Measurements from ENCODE around the gene ABHD15.
A peak's percentile ranks its signal among the peaks of the same experiment; 100 is the strongest.

ABHD15 gene

DNA sequence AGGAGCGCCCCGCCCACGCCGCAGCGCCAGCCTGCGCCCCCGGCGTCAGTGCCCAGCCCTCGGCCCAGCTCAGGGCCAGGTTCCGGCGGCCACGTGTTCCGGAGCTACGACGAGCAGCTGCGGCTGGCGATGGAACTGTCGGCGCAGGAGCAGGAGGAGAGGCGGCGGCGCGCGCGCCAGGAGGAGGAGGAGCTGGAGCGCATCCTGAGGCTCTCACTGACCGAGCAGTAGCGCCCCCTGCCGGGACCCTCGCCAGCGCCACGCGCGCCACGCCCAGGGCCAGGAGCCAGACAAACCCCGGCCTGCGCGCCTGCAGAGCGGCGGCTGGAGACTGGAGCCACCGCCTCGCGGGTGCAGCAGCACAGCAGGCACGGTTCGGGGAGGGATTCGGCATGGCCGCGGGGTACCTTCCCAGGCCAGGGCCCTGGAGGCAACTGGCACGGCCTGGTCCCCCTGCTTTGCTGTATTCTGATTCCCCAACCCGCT lies 46.6 kb upstream of the ABHD15 start:
- no peak overlapping the region for H3K27ac ChIP-seq
- CTCF ChIA-PET = interaction anchor here (0.5 to 0.7 kb wide), 3 partner anchors 12 to 318 kb away, joined by 3 read pairs; no protein-coding TSS in a partner anchor
- TF ChIP-seq, protein P1, sequence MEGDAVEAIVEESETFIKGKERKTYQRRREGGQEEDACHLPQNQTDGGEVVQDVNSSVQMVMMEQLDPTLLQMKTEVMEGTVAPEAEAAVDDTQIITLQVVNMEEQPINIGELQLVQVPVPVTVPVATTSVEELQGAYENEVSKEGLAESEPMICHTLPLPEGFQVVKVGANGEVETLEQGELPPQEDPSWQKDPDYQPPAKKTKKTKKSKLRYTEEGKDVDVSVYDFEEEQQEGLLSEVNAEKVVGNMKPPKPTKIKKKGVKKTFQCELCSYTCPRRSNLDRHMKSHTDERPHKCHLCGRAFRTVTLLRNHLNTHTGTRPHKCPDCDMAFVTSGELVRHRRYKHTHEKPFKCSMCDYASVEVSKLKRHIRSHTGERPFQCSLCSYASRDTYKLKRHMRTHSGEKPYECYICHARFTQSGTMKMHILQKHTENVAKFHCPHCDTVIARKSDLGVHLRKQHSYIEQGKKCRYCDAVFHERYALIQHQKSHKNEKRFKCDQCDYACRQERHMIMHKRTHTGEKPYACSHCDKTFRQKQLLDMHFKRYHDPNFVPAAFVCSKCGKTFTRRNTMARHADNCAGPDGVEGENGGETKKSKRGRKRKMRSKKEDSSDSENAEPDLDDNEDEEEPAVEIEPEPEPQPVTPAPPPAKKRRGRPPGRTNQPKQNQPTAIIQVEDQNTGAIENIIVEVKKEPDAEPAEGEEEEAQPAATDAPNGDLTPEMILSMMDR (conservative IDR thresholded peaks at IDR 0.05; ENCODE audit: low read depth) = peak; percentile 59
- DNase-seq (ENCODE audit: low spot score) = no peak
- POLR2A ChIA-PET (ENCODE audit: low non-redundant PET) = interaction anchor here (0.7 kb wide), 1 partner anchor 583 kb away, joined by 8 read pairs; no protein-coding TSS in a partner anchor

DNA sequence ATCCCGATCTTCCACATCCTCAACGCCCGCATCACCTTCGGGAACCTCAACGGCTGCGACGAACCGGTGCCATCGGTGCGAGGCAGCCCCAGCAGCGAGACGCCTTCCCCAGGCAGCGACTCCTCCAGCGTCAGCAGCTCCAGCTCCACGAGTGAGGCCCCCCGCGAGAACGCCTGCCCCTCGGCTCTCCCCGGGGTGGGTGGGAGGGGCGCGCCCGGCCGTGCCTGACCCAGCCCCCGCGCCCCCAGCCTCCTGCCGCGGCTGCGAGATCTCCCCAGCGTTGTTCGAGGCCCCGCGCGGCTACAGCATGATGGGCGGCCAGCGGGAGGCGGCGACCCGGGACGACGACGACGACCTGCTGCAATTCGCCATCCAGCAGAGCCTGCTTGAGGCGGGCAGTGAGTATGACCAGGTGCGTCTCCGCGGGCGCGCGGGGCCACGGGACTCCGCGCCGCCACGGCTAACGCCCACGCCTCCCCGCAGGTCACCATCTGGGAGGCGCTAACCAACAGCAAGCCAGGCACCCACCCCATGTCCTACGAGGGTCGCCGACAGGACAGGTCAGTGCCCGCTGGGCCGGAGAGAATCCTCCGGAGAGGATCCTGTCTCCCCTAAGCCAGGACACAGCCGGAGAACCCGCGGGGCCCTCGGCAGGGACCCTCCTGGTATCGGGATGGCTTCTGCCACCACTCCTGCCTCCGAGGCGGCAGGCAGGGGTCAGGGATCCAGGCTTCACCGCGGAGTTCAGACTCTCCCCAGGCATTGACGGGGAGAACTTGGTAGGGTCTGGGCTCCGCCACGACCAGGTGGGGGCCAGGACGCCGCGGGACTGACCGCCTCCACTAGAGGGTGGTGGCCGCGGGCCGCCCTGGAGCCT lies 45.8 kb upstream of the ABHD15 start:
- TF ChIP-seq, protein P1 (conservative IDR thresholded peaks at IDR 0.05; ENCODE audit: low read depth) = no peak
- H3K27ac ChIP-seq = no peak overlapping the region
- CTCF ChIA-PET = interaction anchor here (0.5 to 1.0 kb wide), 5 partner anchors 13 to 319 kb away, joined by 3 to 4 read pairs (median 3); no protein-coding TSS in a partner anchor
- no peak for DNase-seq (ENCODE audit: low spot score)
- POLR2A ChIA-PET (ENCODE audit: low non-redundant PET) = no interaction called here

DNA sequence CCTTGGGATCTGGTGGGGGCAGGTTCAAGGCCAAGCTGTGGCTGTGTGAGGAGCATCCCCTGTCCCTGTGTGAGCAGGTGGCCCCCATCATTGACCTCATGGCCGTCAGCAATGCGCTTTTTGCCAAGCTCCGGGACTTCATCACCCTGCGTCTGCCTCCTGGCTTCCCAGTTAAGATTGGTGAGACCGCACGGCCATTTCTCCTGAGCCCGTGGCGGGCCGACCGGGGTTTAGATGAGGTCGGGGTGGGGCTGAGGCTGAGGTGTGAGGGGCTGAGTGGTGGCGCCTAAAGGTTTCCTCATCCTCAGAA lies 45.2 kb upstream of the ABHD15 start:
- H3K27ac ChIP-seq = peak overlapping the region; percentile 34
- no peak for DNase-seq (ENCODE audit: low spot score)
- TF ChIP-seq, protein P1 (conservative IDR thresholded peaks at IDR 0.05; ENCODE audit: low read depth) = no peak
- CTCF ChIA-PET = interaction anchor here (0.5 to 1.0 kb wide), 2 partner anchors 20 to 30 kb away, joined by 3 to 4 read pairs; no protein-coding TSS in a partner anchor
- POLR2A ChIA-PET (ENCODE audit: low non-redundant PET) = no interaction called here

DNA sequence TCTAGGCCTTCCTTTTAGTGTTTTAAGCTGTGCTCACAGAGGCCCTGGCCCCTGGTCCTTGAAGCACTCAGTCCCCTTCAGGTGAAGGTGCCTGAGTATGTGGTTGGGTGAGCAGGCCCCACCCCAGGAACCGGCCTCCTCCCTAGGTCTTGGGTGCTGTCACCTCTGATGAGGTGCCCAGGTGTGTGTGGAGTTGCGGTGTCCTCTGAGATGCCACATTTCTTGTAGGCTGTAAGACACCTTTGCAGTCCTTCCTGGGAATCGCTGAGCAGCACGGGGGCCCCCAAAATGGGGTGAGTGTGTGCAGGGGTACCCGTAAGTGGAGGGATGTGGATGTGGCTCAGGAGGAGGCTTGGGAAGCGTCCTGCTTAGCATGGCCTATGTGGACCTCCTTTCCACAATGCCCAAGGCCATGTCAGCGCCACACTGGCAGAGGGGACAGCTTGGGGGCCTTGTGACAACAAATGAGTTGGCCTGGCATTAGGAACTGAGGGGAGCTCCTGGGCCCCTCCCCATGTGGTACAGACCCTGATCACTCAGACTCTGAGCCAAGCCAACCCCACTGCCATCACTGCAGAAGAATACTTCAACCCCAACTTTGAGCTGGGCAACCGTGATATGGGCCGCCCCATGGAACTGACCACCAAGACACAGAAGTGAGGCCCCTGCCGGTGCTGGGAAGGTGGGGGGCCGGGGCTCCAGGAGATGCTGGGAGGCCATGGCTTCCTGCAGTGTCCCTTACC lies 44.7 kb upstream of the ABHD15 start:
- ChIA-PET CTCF (interaction anchor here (0.5 to 1.0 kb wide), 2 partner anchors 19 to 29 kb away, joined by 3 to 4 read pairs; no protein-coding TSS in a partner anchor), POLR2A (ENCODE audit: low non-redundant PET) (no interaction called here)
- DNase-seq (ENCODE audit: low spot score) = no peak
- peak overlapping the region; percentile 34 for H3K27ac ChIP-seq
- TF ChIP-seq, protein P1 (conservative IDR thresholded peaks at IDR 0.05; ENCODE audit: low read depth) = no peak

DNA sequence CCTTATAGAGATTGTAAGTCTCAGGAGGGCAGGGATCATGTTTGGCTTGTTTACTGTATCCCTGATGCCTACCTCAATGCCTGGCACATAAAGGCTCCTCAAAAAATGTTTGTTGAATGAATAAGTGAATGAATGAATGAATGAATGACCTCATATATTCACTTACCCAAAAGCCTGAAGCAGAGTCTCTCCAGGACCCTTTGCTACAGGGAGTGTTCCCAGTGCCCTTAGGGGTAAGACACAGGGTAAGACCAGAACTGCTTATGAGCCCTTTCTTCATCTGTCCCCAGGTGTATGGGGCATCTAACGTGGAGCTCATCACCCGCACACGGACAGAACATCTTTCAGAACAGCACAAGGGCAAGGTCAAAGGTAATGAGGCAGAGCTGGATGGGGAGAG lies 43.6 kb upstream of the ABHD15 start:
- POLR2A ChIA-PET (ENCODE audit: low non-redundant PET) = no interaction called here
- H3K27ac ChIP-seq = no peak overlapping the region
- DNase-seq (ENCODE audit: low spot score) = no peak
- TF ChIP-seq, protein P1 (conservative IDR thresholded peaks at IDR 0.05; ENCODE audit: low read depth) = no peak
- CTCF ChIA-PET = no interaction called here

DNA sequence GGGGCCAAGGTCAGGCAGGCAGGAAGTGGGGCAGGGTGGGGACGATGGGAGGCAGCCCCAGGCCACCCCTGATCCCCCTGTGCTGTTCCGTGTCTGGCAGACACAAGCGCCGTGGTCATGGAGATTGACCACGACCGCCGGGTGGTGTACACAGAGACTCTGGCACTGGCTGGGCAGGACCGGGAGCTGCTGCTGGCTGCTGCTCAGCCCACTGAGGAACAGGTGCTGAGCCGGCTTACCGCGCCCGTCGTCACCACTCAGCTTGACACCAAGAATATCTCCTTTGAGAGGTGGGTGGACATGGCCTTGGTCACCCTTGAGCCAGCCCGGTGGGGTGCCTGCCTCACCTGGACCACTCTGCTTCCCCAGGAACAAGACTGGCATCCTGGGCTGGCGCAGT lies 42.1 kb upstream of the ABHD15 start:
- TF ChIP-seq, protein P1 (conservative IDR thresholded peaks at IDR 0.05; ENCODE audit: low read depth) = no peak
- POLR2A ChIA-PET (ENCODE audit: low non-redundant PET) = no interaction called here
- H3K27ac ChIP-seq = no peak overlapping the region
- no peak for DNase-seq (ENCODE audit: low spot score)
- CTCF ChIA-PET = interaction anchor here (0.6 to 1.4 kb wide), 3 partner anchors 9 to 238 kb away, joined by 5 to 11 read pairs (median 6); no protein-coding TSS in a partner anchor
